ENCODE measurements around the gene TPPP2. TPM values are rescaled to one million over a fixed set of nuclear protein-coding genes. Genes with fewer than 3 reads are reported as not detected.

TPPP2 gene
- not detected in 2 replicates for total RNA-seq (2014; rRNA removed)
- Bru-seq, nascent RNA: not detected
- BruChase-seq, experiment 1, labeled RNA remaining after a 6-hour chase: not detected
- not detected for BruChase-seq, experiment 2, labeled RNA remaining after a 2-hour chase
- long read RNA-seq: 0 reads

DNA sequence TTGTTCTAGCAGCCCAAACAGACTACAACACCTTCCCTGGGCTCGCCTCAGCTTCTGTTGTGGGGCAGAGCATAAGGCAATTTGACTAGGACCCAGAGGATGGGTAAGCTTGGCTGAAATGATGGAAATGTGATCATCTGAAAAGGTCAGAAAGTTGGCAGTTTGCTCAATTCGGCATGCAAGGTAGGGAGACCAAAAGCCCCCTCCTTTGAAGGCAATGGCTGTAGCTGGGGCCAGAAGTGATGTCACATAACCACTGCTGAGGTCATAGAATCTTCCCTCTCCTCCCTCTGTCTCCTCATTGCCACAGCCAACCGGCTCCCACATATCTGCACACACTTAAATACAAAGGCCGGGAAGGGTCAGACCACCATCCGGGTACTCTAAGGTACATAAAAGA is at the start of gene TPPP2:
Gene TPPP2, plus strand, starts transcription at position 301 of the 400 bp plus-strand sequence. CDS start 365 bp downstream, outside the sequence.
- no TSS peak for BruUV-seq (replicated peaks)
- H3K4me1 ChIP-seq (ENCODE audit: insufficient read depth, low read length): no peaks in the 10 kb centered on the region
- no peak within 1 kb of the TSS for H3K27ac ChIP-seq (ENCODE audit: low read length)
- peaks cover 71% of the 10 kb centered on the region for H3K27me3 ChIP-seq (ENCODE audit: low read length)
- no peak within 1 kb of the TSS for H3K4me3 ChIP-seq (ENCODE audit: low read length)
- H3K4me2 ChIP-seq (ENCODE audit: low read length): no peak within 1 kb of the TSS
- no peaks in the 10 kb centered on the region for H3F3A ChIP-seq (ENCODE audit: low read length, unreplicated experiment)
- no peaks in the 10 kb centered on the region for H3K79me2 ChIP-seq (ENCODE audit: low read length)
- no peaks in the 10 kb centered on the region for H3K9me3 ChIP-seq (ENCODE audit: low read length)
- ChIA-PET POLR2A (ENCODE audit: unreplicated experiment) (no interaction called here), CTCF (no interaction called here)
- ATAC-seq (no peak), DNase-seq (no peak)
- H4K20me1 ChIP-seq (ENCODE audit: low read length): no peaks in the 10 kb centered on the region
- no peak within 1 kb of the TSS for H2AFZ ChIP-seq (ENCODE audit: low read length)
- TF ChIP-seq EZH2phosphoT487 (IDR thresholded peaks at IDR 0.05; ENCODE audit: borderline replicate concordance, low read length) (no peak), EZH2 (IDR thresholded peaks at IDR 0.05; ENCODE audit: low read length, unreplicated experiment) (no peak)
- TF ChIP-seq, protein P1, sequence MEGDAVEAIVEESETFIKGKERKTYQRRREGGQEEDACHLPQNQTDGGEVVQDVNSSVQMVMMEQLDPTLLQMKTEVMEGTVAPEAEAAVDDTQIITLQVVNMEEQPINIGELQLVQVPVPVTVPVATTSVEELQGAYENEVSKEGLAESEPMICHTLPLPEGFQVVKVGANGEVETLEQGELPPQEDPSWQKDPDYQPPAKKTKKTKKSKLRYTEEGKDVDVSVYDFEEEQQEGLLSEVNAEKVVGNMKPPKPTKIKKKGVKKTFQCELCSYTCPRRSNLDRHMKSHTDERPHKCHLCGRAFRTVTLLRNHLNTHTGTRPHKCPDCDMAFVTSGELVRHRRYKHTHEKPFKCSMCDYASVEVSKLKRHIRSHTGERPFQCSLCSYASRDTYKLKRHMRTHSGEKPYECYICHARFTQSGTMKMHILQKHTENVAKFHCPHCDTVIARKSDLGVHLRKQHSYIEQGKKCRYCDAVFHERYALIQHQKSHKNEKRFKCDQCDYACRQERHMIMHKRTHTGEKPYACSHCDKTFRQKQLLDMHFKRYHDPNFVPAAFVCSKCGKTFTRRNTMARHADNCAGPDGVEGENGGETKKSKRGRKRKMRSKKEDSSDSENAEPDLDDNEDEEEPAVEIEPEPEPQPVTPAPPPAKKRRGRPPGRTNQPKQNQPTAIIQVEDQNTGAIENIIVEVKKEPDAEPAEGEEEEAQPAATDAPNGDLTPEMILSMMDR (conservative IDR thresholded peaks at IDR 0.05; ENCODE audit: low read depth, low read length): no peak
- H3K9ac ChIP-seq (ENCODE audit: low read length): no peak within 1 kb of the TSS
- intact Hi-C loops (cut with micrococcal nuclease): no loop called here
- H3K36me3 ChIP-seq (ENCODE audit: low read depth, low read length): no peaks in the 10 kb centered on the region
- no peaks in the 10 kb centered on the region for H3K9me2 ChIP-seq (replicated peaks; ENCODE audit: low read length)

DNA sequence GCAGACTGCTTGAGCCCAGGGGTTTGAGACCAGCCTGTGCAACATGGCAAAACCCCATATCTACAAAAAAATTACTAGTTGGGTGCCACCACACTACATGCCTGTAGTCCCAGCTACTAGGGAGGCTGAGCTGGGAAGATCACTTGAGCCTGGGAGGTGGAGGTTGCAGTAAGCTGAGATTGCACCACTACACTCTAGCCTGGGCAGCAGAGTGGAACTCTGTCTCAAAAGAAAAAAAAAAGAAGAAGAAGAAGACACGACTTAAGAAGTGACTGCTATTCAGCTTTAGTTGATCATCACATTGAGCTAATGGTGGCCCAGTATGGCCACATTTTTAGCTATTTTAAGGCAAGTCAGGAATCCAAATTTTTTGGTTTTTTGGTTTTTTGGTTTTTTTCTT is 49.1 kb upstream of the TPPP2 start:
- TF ChIP-seq, protein P1 (conservative IDR thresholded peaks at IDR 0.05; ENCODE audit: low read depth, low read length): no peak
- no peak for TF ChIP-seq EZH2phosphoT487 (IDR thresholded peaks at IDR 0.05; ENCODE audit: borderline replicate concordance, low read length)
- TF ChIP-seq EZH2 (IDR thresholded peaks at IDR 0.05; ENCODE audit: low read length, unreplicated experiment): no peak

More for the DNA sequence above, 49.1 kb upstream of the TPPP2 start:
- peaks cover 13% of the 10 kb centered on the region; the same call in 1 of the 2 replicates for H3K27me3 ChIP-seq (ENCODE audit: low read length)
- H3K4me2 ChIP-seq (ENCODE audit: low read length): no peak overlapping the region
- ChIA-PET CTCF (interaction anchor here (0.6 kb wide), 1 partner anchor 11 kb away, joined by 3 read pairs; no protein-coding TSS in a partner anchor), POLR2A (ENCODE audit: unreplicated experiment) (no interaction called here)
- H3K9me3 ChIP-seq (ENCODE audit: low read length): no peaks in the 10 kb centered on the region
- ATAC-seq (no peak), DNase-seq (no peak)
- H3K4me1 ChIP-seq (ENCODE audit: insufficient read depth, low read length): no peaks in the 10 kb centered on the region
- no TSS peak for BruUV-seq (replicated peaks)
- no peaks in the 10 kb centered on the region for H3K36me3 ChIP-seq (ENCODE audit: low read depth, low read length)
- H3F3A ChIP-seq (ENCODE audit: low read length, unreplicated experiment): no peaks in the 10 kb centered on the region
- no peaks in the 10 kb centered on the region for H3K9me2 ChIP-seq (replicated peaks; ENCODE audit: low read length)
- intact Hi-C loops (cut with micrococcal nuclease): no loop called here
- H2AFZ ChIP-seq (ENCODE audit: low read length): no peak overlapping the region
- H3K27ac ChIP-seq (ENCODE audit: low read length): no peak overlapping the region
- no peak overlapping the region for H3K9ac ChIP-seq (ENCODE audit: low read length)
- H3K79me2 ChIP-seq (ENCODE audit: low read length): no peaks in the 10 kb centered on the region
- H4K20me1 ChIP-seq (ENCODE audit: low read length): no peaks in the 10 kb centered on the region
- H3K4me3 ChIP-seq (ENCODE audit: low read length): no peak overlapping the region
